ENCODE measurements around the gene ITGB6.
A peak's percentile ranks its signal among the peaks of the same experiment; 100 is the strongest.

- TF ChIP-seq FOS (IDR thresholded peaks at IDR 0.05; ENCODE audit: borderline replicate concordance, insufficient read depth, low read length) (peak; percentile 76), CTCF (IDR thresholded peaks at IDR 0.05; ENCODE audit: extremely low read depth in 1 of 2, insufficient read depth in 1 of 2, low read depth in 1 of 2, low read length in 2 of 2) (peak; percentile 84 to 98), POLR2A (IDR thresholded peaks at IDR 0.05; ENCODE audit: low read depth, low read length) (no peak), EZH2 (IDR thresholded peaks at IDR 0.05; ENCODE audit: borderline replicate concordance, low read depth, low read length, severe bottlenecking) (no peak), GATA2 (IDR thresholded peaks at IDR 0.05; ENCODE audit: insufficient read depth, insufficient read length, low read depth, low read length) (peak; percentile 63), POLR2AphosphoS5 (IDR thresholded peaks at IDR 0.05; ENCODE audit: insufficient read depth, low read depth, low read length) (peak; percentile 69)
Measured at GRCh38 chr2:160210599-160211138, 10.6 kb upstream of the ITGB6 start.
